GM23248 (cell line): ENCODE results near the gene GFM2. TPM values are rescaled to one million over a fixed set of nuclear protein-coding genes. Genes with fewer than 3 reads are reported as not detected.
"Not testable (repeated sequence)": the region's sequence is repeated elsewhere in the genome, so short reads cannot be mapped to it uniquely, and the experiment has no call there.

ENCODE experiments used
- DNase-seq: peaks from one replicate; pipeline ENCODE4 v3.0.0-alpha.2; 2015
- H2AFZ ChIP-seq: fragments of 200-600 bp; sonication (generic); 2 replicates; pipeline ENCODE4 v1.6.1; 2016; ENCODE audit warnings: antibody characterized with exemption
- H3F3A ChIP-seq: fragments of 200-600 bp; sonication (generic); 2 replicates; pipeline ENCODE4 v1.6.1; 2016; ENCODE audit warnings: mild to moderate bottlenecking, antibody characterized with exemption, mixed run types; ENCODE audit not compliant: insufficient read depth
- H3K27ac ChIP-seq: fragments of 200-600 bp; sonication (generic); 2 replicates; pipeline ENCODE4 v1.5.1; 2016; ENCODE audit warnings: mild to moderate bottlenecking
- H3K27me3 ChIP-seq: fragments of 200-600 bp; sonication (generic); replicated peaks from 2 replicates; pipeline ENCODE4 v1.6.1; 2016; ENCODE audit warnings: mild to moderate bottlenecking; ENCODE audit not compliant: insufficient read depth
- H3K36me3 ChIP-seq: fragments of 200-600 bp; sonication (generic); 2 replicates; pipeline ENCODE4 v1.6.1; 2016; ENCODE audit warnings: low read depth, mild to moderate bottlenecking
- H3K4me1 ChIP-seq: fragments of 200-600 bp; sonication (generic); 2 replicates; pipeline ENCODE4 v1.6.1; 2016; ENCODE audit warnings: mild to moderate bottlenecking; ENCODE audit not compliant: insufficient read depth
- H3K4me2 ChIP-seq: fragments of 200-600 bp; sonication (generic); one replicate; pipeline ENCODE4 v1.6.1; 2016; ENCODE audit warnings: mild to moderate bottlenecking; ENCODE audit not compliant: unreplicated experiment
- H3K4me3 ChIP-seq: fragments of 200-600 bp; sonication (generic); 2 replicates; pipeline ENCODE4 v1.5.1; 2016; ENCODE audit warnings: mild to moderate bottlenecking
- H3K79me2 ChIP-seq: fragments of 200-600 bp; sonication (generic); 2 replicates; pipeline ENCODE4 v1.6.1; 2016; ENCODE audit warnings: mild to moderate bottlenecking; ENCODE audit not compliant: insufficient read depth
- H3K9ac ChIP-seq: fragments of 200-600 bp; sonication (generic); 2 replicates; pipeline ENCODE4 v1.6.1; 2016; ENCODE audit warnings: mild to moderate bottlenecking
- H3K9me2 ChIP-seq: fragments of 200-600 bp; sonication (generic); 2 replicates; pipeline ENCODE4 v1.6.1; 2016; ENCODE audit warnings: mixed run types, mild to moderate bottlenecking, moderate library complexity; ENCODE audit not compliant: insufficient read depth
- H3K9me3 ChIP-seq: fragments of 200-600 bp; sonication (generic); one replicate; pipeline ENCODE4 v1.6.1; 2017; ENCODE audit warnings: low read depth
- H4K20me1 ChIP-seq: fragments of 200-600 bp; sonication (generic); 2 replicates; pipeline ENCODE4 v1.6.0; 2016; ENCODE audit not compliant: insufficient read depth
- EZH2 ChIP-seq: fragments of 200-600 bp; sonication (generic); IDR thresholded peaks from 2 replicates; pipeline ENCODE4 v1.6.1; 2018; ENCODE audit warnings: antibody characterized with exemption, mild to moderate bottlenecking; ENCODE audit not compliant: insufficient read depth, poor library complexity, severe bottlenecking
- EZH2phosphoT487 ChIP-seq: fragments of 200-600 bp; sonication (generic); IDR thresholded peaks from 2 replicates; pipeline ENCODE4 v1.6.1; 2018; ENCODE audit warnings: antibody characterized with exemption, moderate library complexity, mild to moderate bottlenecking, low read depth; ENCODE audit not compliant: insufficient read depth
- WGBS, 2 experiments: methylation state at CpG; one replicate each; pipeline ENCODE4 v1.1.6; 2015 to 2017; ENCODE audit warnings: low lambda C conversion rate in 2 of 2, low coverage in 1 of 2; ENCODE audit errors: missing lambda C conversion rate in 2 of 2; 5-methylcytosine and 5-hydroxymethylcytosine counted together
- in situ Hi-C: fragments of 300-500 bp; cut with MboI; formaldehyde crosslinking; loops from 2 replicates; pipeline ENCODE4 v1.15.0; 2020
- polyA plus RNA-seq: library from polyadenylated mRNA; unstranded; fragments of >200 nt; fragmentation: Nextera tagmentation; extraction: Ambion mirVana; gene quantifications from 2 replicates; pipeline ENCODE4 v1.2.1, GENCODE V29; 2016
- total RNA-seq: library from RNA; depleted of rRNA; stranded (reverse); fragments of >200 nt; shearing (Covaris generic); gene quantifications from 2 replicates; pipeline ENCODE4 v1.2.3, GENCODE V29; 2014

Gene GFM2
- total and polyA plus RNA-seq, 2 experiments from 2014 or later: 21.6 to 35.9 TPM

DNA sequence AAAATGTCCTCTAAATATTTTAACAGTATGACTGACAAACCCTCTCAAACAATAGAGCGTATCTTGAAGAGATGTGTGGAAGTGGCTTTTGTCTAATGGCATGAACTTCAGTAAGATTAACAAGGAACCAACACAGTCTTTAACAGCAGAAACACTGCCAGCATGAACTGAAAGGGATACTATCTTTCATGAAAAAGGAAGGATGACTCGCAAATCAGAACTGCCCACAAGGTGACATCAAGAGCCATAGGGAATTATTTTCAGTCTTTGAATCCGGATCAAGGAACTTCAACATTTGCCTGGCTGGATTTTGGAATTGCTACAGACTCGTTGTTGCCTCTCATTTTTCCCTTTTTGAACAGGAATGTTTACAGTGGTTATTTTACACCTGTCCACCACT, 87.0 kb downstream of the GFM2 start:
- H3K4me2 ChIP-seq: peak overlapping the region; percentile 22
- H3K9me3 ChIP-seq: no peaks in the 10 kb centered on the region
- no peaks in the 10 kb centered on the region for H3K27me3 ChIP-seq
- H3F3A ChIP-seq: no peaks in the 10 kb centered on the region
- peak; percentile 57 for DNase-seq
- H3K9ac ChIP-seq: no peak overlapping the region
- no peak for TF ChIP-seq EZH2phosphoT487
- TF ChIP-seq EZH2: no peak
- 68 to 73% methylated on average over 4 of the region's 4 CpGs for WGBS, 2 experiments
- H2AFZ ChIP-seq: 0 out of 2 replicates have a peak overlapping the region, but pooled peaks have one; percentile 24
- no peaks in the 10 kb centered on the region for H3K4me1 ChIP-seq
- no peaks in the 10 kb centered on the region for H4K20me1 ChIP-seq
- no peaks in the 10 kb centered on the region for H3K79me2 ChIP-seq
- H3K27ac ChIP-seq: no peak overlapping the region
- H3K9me2 ChIP-seq: no peaks in the 10 kb centered on the region
- no peak overlapping the region for H3K4me3 ChIP-seq
- in situ Hi-C loops: no loop called here
- H3K36me3 ChIP-seq: no peaks in the 10 kb centered on the region

DNA sequence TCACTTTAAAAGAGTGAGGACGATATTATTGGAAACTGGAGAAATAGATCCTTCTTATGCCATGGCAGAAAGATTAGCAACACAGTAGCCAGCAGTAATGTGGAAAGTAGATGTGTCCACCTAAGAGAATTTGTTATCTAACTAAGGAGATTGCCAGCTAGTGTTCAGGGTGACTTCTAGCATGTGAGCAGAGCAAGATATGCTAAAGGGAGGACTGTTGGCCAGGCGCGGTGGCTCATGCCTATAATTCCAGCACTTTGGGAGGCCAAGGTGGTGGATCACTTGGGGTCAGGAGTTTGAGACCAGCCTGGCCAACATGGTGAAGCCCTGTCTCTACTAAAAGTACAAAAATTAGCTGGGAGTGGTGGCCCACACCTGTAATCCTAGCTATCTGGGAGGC, 87.6 kb downstream of the GFM2 start:
- H3K79me2 ChIP-seq, H4K20me1 ChIP-seq, H3F3A ChIP-seq, H3K9me3 ChIP-seq, H3K36me3 ChIP-seq, H3K9me2 ChIP-seq, H3K4me3 ChIP-seq, H2AFZ ChIP-seq, H3K27me3 ChIP-seq, H3K4me1 ChIP-seq, in situ Hi-C loops, DNase-seq, H3K27ac ChIP-seq, H3K4me2 ChIP-seq, H3K9ac ChIP-seq: not testable (repeated sequence)
- WGBS, 2 experiments: 85 to 92% methylated on average over 3 of the region's 3 CpGs

DNA sequence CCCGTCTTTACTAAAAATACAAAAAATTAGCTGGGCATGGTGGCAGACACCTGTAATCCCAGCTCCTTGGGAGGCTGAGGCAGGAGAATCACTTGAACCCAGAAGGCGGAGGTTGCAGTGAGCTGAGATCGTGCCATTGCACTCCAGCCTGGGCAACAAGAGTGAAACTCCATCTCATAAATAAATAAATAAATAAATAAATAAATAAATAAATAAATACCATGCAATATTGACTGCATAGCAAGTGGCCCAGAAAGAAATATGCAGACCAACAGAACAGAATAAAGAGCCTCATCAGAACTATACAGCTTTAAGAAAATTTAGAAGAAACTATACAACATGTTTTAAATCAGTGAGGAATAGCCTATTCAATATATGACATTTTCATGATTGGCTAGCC, 88.8 kb downstream of the GFM2 start:
- H3K4me3 ChIP-seq, H3K27me3 ChIP-seq, H2AFZ ChIP-seq, H3K79me2 ChIP-seq, H3K4me1 ChIP-seq, H3K9me2 ChIP-seq, H3K27ac ChIP-seq, H3K9me3 ChIP-seq, H3K4me2 ChIP-seq, H3K9ac ChIP-seq, in situ Hi-C loops, H4K20me1 ChIP-seq, H3F3A ChIP-seq, H3K36me3 ChIP-seq, DNase-seq: not testable (repeated sequence)
- 87 to 99% methylated on average over 3 of the region's 3 CpGs for WGBS, 2 experiments

DNA sequence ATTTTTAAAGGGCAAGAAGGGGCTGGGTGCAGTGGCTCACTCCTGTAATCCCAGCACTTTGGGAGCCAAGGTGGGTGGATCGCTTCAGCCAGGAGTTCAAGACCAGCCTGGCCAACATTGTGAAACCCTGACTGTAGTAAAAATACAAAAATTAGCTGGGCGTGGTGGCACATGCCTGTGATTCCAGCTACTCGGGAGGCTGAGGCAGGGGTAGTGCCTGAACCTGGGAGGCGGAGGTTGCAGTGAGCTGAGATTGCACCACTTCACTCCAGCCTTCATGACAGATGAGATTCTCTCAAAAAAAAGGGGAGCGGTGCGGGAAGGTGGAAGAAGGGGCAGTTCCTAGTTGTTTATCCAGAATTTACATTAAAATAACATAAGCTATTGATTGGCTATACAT, 90.5 kb downstream of the GFM2 start:
- H3K4me3 ChIP-seq, H4K20me1 ChIP-seq, H3F3A ChIP-seq, H3K4me2 ChIP-seq, H3K9me3 ChIP-seq, H3K27ac ChIP-seq, DNase-seq, in situ Hi-C loops, H3K36me3 ChIP-seq, H3K9ac ChIP-seq, H3K4me1 ChIP-seq, H3K79me2 ChIP-seq, H3K9me2 ChIP-seq, H2AFZ ChIP-seq, H3K27me3 ChIP-seq: not testable (repeated sequence)
- WGBS, 2 experiments: 95% methylated on average over 6 of the region's 6 CpGs

DNA sequence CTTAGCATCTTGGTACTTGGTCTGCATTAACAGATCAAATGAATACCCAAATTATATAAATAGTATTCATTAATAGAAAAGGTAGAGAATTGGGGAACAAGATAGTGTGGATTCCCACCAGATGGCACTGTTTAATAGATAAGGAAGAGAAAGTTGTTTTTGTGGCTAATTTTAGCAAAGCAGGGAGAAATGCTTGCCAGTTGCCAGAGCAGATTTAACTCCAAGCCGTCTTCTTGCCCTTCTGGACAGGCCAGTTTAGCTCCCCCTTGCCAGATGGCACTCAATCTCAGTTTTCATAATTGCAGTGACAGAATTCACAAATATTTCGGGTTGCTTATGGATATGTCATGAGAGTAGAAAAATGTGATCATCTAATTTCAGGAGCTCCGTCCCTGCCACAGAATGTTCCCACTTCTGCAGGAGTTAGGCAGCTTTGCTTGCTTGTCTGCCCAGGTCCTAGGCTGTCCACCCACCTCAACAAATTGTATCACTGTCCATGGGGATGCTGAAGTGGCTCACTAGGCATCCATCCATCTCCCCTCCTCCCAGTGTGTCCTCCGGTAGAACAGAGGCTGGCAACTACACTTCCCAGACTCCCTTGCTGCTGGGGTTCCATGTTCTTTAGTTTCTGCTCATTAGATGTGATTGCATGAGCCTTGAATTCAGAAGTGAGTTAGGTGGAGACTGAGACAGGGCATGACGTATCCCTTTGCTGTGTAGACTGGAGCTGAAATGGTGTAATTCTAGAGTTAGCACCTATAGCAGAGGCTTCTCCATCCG, 93.7 kb downstream of the GFM2 start:
- Histone ChIP-seq H3K36me3 (no peaks in the 10 kb centered on the region), H3K9ac (no peak overlapping the region), H2AFZ (peak overlapping the region; percentile 81), H3K9me2 (no peaks in the 10 kb centered on the region), H3K79me2 (no peaks in the 10 kb centered on the region), H3K27ac (no peak overlapping the region), H3K4me2 (peak overlapping the region; percentile 62), H3K9me3 (no peaks in the 10 kb centered on the region), H3K4me3 (peak overlapping the region; percentile 59), H4K20me1 (no peaks in the 10 kb centered on the region), H3K27me3 (no peaks in the 10 kb centered on the region), H3F3A (no peaks in the 10 kb centered on the region), H3K4me1 (0 out of 2 replicates have a peak, but pooled peaks cover 5% of the 10 kb centered on the region)
- WGBS, 2 experiments: 18 to 22% methylated on average over 6 of the region's 6 CpGs
- peak; percentile 77 for DNase-seq
- in situ Hi-C loops: loop anchor here (25.0 kb wide), 1 partner anchor 1086 kb away; no protein-coding TSS in a partner anchor
- TF ChIP-seq EZH2phosphoT487 (no peak), EZH2 (no peak)
